Measurements from ENCODE around the gene PIP5K1C. TPM values are rescaled to one million over a fixed set of nuclear protein-coding genes. Genes with fewer than 3 reads are reported as not detected.

The PIP5K1C gene
- total RNA-seq, 2 donors from 2014 or later = 31.3 to 45.8 TPM

- H3K4me1 ChIP-seq = peaks cover 0 to 21% of the 10 kb centered on the region in 2 donors
- no peaks in the 10 kb centered on the region for H3K9me3 ChIP-seq
- H3K27ac ChIP-seq = no peak overlapping the region
- no peak overlapping the region for H3K4me3 ChIP-seq
- no peaks in the 10 kb centered on the region for H3K27me3 ChIP-seq
- no peak for TF ChIP-seq CTCF (IDR thresholded peaks at IDR 0.05)
- no peak for DNase-seq (ENCODE audit: low spot score)
- peaks cover 47% of the 10 kb centered on the region for H3K36me3 ChIP-seq
Observed at GRCh38 chr19:3645726-3646125, 54.5 kb downstream of the PIP5K1C start.

GRCh38 chr19:3645067-3645396, 55.2 kb downstream of the PIP5K1C start:
- no peak for DNase-seq (ENCODE audit: low spot score)
- Histone ChIP-seq H3K9me3 (no peaks in the 10 kb centered on the region), H3K27me3 (no peaks in the 10 kb centered on the region), H3K4me1 (peaks cover 0 to 14% of the 10 kb centered on the region in 2 donors), H3K36me3 (peaks cover 49% of the 10 kb centered on the region), H3K4me3 (no peak overlapping the region), H3K27ac (no peak overlapping the region)
- no peak for TF ChIP-seq CTCF (IDR thresholded peaks at IDR 0.05)

- peaks cover 54% of the 10 kb centered on the region for H3K36me3 ChIP-seq
- DNase-seq (ENCODE audit: low spot score) = no peak
Observed at GRCh38 chr19:3644351-3645066, 55.8 kb downstream of the PIP5K1C start.

GRCh38 chr19:3643674-3644313, 56.5 kb downstream of the PIP5K1C start:
- Histone ChIP-seq H3K9me3 (no peaks in the 10 kb centered on the region), H3K27me3 (no peaks in the 10 kb centered on the region), H3K4me3 (no peak overlapping the region), H3K36me3 (peaks cover 62% of the 10 kb centered on the region), H3K27ac (no peak overlapping the region), H3K4me1 (peaks cover 0 to 10% of the 10 kb centered on the region in 2 donors)
- DNase-seq (ENCODE audit: low spot score) = no peak
- TF ChIP-seq CTCF (IDR thresholded peaks at IDR 0.05) = no peak

More at GRCh38 chr19:3644351-3645066, 55.8 kb downstream of the PIP5K1C start:
- H3K9me3 ChIP-seq = no peaks in the 10 kb centered on the region
- no peak overlapping the region for H3K27ac ChIP-seq
- peaks cover 0 to 10% of the 10 kb centered on the region in 2 donors for H3K4me1 ChIP-seq
- H3K27me3 ChIP-seq = no peaks in the 10 kb centered on the region
- H3K4me3 ChIP-seq = no peak overlapping the region
- TF ChIP-seq CTCF (IDR thresholded peaks at IDR 0.05) = no peak

- DNase-seq (ENCODE audit: low spot score) = no peak
- Histone ChIP-seq H3K27ac (no peak overlapping the region), H3K36me3 (peaks cover 65% of the 10 kb centered on the region), H3K9me3 (no peaks in the 10 kb centered on the region), H3K4me3 (no peak overlapping the region), H3K4me1 (peaks cover 0 to 10% of the 10 kb centered on the region in 2 donors), H3K27me3 (no peaks in the 10 kb centered on the region)
- TF ChIP-seq CTCF (IDR thresholded peaks at IDR 0.05) = no peak
Observed at GRCh38 chr19:3642987-3643673, 57.1 kb downstream of the PIP5K1C start.

All from right atrium auricular region (tissue), 2 donors.